ENCODE measurements around the gene ABCG1.

The ABCG1 gene

DNA sequence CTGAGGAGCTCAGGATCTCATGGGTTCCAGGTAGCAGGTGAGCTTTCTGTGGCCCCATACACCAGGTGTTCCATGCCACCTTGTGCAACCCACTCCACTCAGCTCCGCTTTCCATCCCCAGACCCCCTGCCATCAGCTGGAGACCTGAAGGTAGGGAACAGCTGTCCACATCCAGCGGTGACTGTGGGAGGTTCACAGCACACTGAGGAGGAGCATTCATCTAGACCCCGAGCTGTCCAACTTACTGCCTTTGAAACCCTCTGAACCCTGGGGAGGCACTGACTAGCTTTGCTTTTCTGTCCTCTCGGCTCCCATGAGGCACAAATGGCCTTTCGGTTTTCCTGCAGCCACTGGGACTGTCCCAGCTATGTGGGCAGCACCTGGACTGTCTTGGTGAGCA, 27.9 kb upstream of the ABCG1 start:
- Histone ChIP-seq H3K79me2 (ENCODE audit: insufficient read depth, low read depth) (no peaks in the 10 kb centered on the region), H3K4me2 (no peak overlapping the region), H3K4me1 (ENCODE audit: low read depth, poor library complexity, severe bottlenecking) (peaks cover 7% of the 10 kb centered on the region), H3K9ac (no peak overlapping the region), H3K36me3 (ENCODE audit: insufficient read depth) (no peaks in the 10 kb centered on the region), H2AFZ (ENCODE audit: low read depth) (no peak overlapping the region), H3K27me3 (ENCODE audit: insufficient read depth, low read depth) (no peaks in the 10 kb centered on the region), H3K27ac (no peak overlapping the region), H4K20me1 (ENCODE audit: insufficient read depth) (no peaks in the 10 kb centered on the region), H3K4me3 (IDR thresholded peaks at IDR 0.05; ENCODE audit: insufficient read depth, low read depth, low read length) (no peak overlapping the region)
- TF ChIP-seq, protein P1, sequence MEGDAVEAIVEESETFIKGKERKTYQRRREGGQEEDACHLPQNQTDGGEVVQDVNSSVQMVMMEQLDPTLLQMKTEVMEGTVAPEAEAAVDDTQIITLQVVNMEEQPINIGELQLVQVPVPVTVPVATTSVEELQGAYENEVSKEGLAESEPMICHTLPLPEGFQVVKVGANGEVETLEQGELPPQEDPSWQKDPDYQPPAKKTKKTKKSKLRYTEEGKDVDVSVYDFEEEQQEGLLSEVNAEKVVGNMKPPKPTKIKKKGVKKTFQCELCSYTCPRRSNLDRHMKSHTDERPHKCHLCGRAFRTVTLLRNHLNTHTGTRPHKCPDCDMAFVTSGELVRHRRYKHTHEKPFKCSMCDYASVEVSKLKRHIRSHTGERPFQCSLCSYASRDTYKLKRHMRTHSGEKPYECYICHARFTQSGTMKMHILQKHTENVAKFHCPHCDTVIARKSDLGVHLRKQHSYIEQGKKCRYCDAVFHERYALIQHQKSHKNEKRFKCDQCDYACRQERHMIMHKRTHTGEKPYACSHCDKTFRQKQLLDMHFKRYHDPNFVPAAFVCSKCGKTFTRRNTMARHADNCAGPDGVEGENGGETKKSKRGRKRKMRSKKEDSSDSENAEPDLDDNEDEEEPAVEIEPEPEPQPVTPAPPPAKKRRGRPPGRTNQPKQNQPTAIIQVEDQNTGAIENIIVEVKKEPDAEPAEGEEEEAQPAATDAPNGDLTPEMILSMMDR (conservative IDR thresholded peaks at IDR 0.05; ENCODE audit: low read depth, low read length), result no peak

DNA sequence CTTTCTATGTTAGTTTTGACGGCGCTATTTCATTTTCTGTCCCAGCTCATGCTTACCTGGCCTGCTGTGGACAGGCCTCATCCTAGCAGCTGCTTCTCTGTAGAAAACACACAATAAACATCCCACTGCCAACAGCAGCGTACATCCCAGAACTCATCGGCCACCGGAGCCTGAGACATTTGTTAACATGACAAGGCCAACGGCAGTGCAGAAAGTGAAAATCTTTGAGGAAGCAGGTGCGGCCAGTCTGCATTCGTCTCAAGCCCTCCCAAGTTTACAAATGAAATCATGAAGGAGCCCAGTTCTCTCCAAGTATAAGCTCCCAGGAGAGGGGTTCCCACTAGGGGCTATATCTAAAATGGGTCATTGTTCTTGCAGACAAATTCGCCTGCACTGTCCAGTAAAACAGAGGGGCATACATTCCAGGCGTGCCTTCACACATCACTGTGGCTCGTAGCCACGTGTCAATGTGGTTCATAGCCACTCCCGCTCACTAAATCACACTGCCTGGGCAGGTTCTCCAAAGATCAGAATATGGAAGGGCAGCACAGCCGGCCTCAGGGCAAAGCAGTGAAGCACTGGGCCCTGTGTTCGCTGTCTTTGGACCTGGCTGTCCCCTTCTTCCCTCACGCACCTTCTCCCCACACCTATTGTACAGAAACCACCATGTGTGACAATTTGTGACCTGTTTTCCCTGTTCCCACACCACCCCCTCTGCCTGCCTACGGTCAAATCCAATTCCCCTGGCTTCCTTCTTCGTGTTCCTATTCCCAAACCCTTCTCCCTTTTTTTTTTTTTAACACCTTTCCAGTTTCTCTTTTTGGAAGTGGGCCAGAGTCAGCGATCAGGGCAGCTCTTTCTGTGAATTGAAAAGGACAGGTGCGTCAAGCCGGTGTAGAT, 27.0 kb upstream of the ABCG1 start:
- H2AFZ ChIP-seq (ENCODE audit: low read depth), result no peak overlapping the region
- no peaks in the 10 kb centered on the region for H3K79me2 ChIP-seq (ENCODE audit: insufficient read depth, low read depth)
- no peaks in the 10 kb centered on the region for H3K27me3 ChIP-seq (ENCODE audit: insufficient read depth, low read depth)
- no peak overlapping the region for H3K9ac ChIP-seq
- H3K4me1 ChIP-seq (ENCODE audit: low read depth, poor library complexity, severe bottlenecking), result peaks cover 7% of the 10 kb centered on the region
- no peak overlapping the region for H3K27ac ChIP-seq
- no peaks in the 10 kb centered on the region for H3K36me3 ChIP-seq (ENCODE audit: insufficient read depth)
- TF ChIP-seq, protein P1 (conservative IDR thresholded peaks at IDR 0.05; ENCODE audit: low read depth, low read length), result no peak
- H3K4me3 ChIP-seq (IDR thresholded peaks at IDR 0.05; ENCODE audit: insufficient read depth, low read depth, low read length), result no peak overlapping the region
- H3K4me2 ChIP-seq, result no peak overlapping the region
- no peaks in the 10 kb centered on the region for H4K20me1 ChIP-seq (ENCODE audit: insufficient read depth)

DNA sequence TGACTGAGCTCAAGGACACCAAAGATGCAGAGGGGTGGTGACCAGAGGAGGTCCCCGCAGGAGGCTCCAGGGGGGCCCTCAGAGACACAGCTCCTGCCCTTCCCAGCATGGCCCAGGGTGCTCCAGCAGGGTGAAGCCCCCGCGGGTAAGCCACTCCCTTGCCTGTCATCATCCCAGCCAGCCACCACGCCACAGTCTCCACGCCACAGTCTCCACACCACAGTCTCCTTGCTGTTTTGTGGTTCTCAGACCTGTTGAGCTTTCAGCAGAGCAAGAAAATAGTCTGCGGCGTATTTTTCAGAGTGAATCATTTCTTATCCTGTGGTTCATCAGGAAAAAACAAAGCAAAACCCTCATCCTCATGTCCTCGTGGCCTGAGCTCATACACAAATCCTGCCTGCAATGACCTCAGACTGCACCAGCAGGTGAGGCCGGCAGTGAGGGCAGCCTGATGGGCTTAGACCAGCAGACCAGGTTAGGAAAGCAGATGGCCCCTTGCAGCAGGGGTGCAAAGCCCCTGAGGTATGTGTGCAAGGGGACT, 25.7 kb upstream of the ABCG1 start:
- Histone ChIP-seq H3K4me2 (no peak overlapping the region), H3K36me3 (ENCODE audit: insufficient read depth) (no peaks in the 10 kb centered on the region), H3K4me1 (ENCODE audit: low read depth, poor library complexity, severe bottlenecking) (peaks cover 4% of the 10 kb centered on the region), H3K4me3 (IDR thresholded peaks at IDR 0.05; ENCODE audit: insufficient read depth, low read depth, low read length) (no peak overlapping the region), H3K27me3 (ENCODE audit: insufficient read depth, low read depth) (no peaks in the 10 kb centered on the region), H3K79me2 (ENCODE audit: insufficient read depth, low read depth) (no peaks in the 10 kb centered on the region), H3K9ac (no peak overlapping the region), H3K27ac (no peak overlapping the region), H2AFZ (ENCODE audit: low read depth) (no peak overlapping the region), H4K20me1 (ENCODE audit: insufficient read depth) (no peaks in the 10 kb centered on the region)
- TF ChIP-seq, protein P1 (conservative IDR thresholded peaks at IDR 0.05; ENCODE audit: low read depth, low read length), result no peak

DNA sequence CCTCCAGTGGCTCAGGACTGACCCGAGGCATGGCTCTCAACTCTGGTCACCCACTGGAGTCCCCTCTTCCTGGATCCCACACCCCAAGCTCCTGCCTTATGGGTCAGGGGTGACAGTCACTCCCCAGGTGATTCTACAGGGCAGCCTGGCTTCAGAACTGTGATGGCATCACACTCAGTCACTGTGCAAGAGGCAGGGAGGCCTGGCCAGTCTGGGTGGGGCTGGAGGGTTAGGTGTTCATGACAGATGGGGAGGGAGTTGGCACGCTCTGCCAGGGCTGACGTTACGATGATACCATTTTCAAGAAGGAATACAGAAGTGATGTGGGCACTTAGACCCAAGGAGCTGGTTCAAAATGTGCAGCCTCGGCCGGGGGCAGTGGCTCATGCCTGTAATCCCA, 25.2 kb upstream of the ABCG1 start:
- Histone ChIP-seq H2AFZ (ENCODE audit: low read depth) (no peak overlapping the region), H4K20me1 (ENCODE audit: insufficient read depth) (no peaks in the 10 kb centered on the region), H3K79me2 (ENCODE audit: insufficient read depth, low read depth) (no peaks in the 10 kb centered on the region), H3K4me2 (no peak overlapping the region), H3K27ac (no peak overlapping the region), H3K36me3 (ENCODE audit: insufficient read depth) (no peaks in the 10 kb centered on the region), H3K9ac (no peak overlapping the region), H3K27me3 (ENCODE audit: insufficient read depth, low read depth) (no peaks in the 10 kb centered on the region), H3K4me1 (ENCODE audit: low read depth, poor library complexity, severe bottlenecking) (peaks cover 4% of the 10 kb centered on the region), H3K4me3 (IDR thresholded peaks at IDR 0.05; ENCODE audit: insufficient read depth, low read depth, low read length) (no peak overlapping the region)
- TF ChIP-seq, protein P1 (conservative IDR thresholded peaks at IDR 0.05; ENCODE audit: low read depth, low read length), result no peak

All from KMS-11 (cell line).